Tibial artery (tissue), 4 donors: ENCODE results near the gene FBXL17.
A peak's percentile ranks its signal among the peaks of the same experiment; 100 is the strongest.

Source experiments
- DNase-seq, 2 donors: peaks; one replicate each; pipeline ENCODE4 v3.0.0-alpha.2; 2019
- H3K27ac ChIP-seq, 2 donors: fragments of 200-600 bp; sonication (generic) in 1 of 2; 1 replicate in 1 of 2; 2 replicates in 1 of 2; pipeline ENCODE4 v1.5.1; 2018 to 2019; ENCODE audit warnings: mild to moderate bottlenecking in 1 of 2
- H3K27me3 ChIP-seq, 2 donors: fragments of 200-600 bp; sonication (generic) in 1 of 2; one replicate each; pipeline versions ENCODE4 v1.5.1 to v1.6.0; 2016 to 2019
- H3K36me3 ChIP-seq, 3 donors: fragments of 200-600 bp; sonication (generic) in 2 of 3; one replicate each; pipeline ENCODE4 v1.5.1; 2016 to 2019; ENCODE audit warnings: mild to moderate bottlenecking in 2 of 3
- H3K4me1 ChIP-seq, 4 donors: fragments of 200-600 bp; sonication (generic) in 2 of 4; 1 replicate in 3 of 4; 2 replicates in 1 of 4; pipeline ENCODE4 v1.5.1; 2016 to 2019
- H3K4me3 ChIP-seq, 2 donors: fragments of 200-600 bp; sonication (generic) in 1 of 2; 1 replicate in 1 of 2; 2 replicates in 1 of 2; pipeline ENCODE4 v1.5.1; 2018 to 2019; ENCODE audit warnings: mild to moderate bottlenecking in 2 of 2
- H3K9me3 ChIP-seq, 3 donors: fragments of 200-600 bp; sonication (generic) in 1 of 3; one replicate each; pipeline ENCODE4 v1.5.1; 2016 to 2019
- CTCF ChIP-seq, 2 experiments: fragments of 200-600 bp in 1 of 2; fragments of 450-650 bp in 1 of 2; IDR thresholded peaks; one replicate each; pipeline ENCODE4 v1.5.1; 2017 to 2019; ENCODE audit warnings: antibody characterized with exemption in 2 of 2, mild to moderate bottlenecking in 1 of 2, moderate library complexity in 1 of 2
- intact Hi-C: fragments of 100-400 bp; cut with DNase I; formaldehyde crosslinking; loops from one replicate; pipeline ENCODE4 v1.15.0; 2023; ENCODE audit warnings: low total_unique reads

FBXL17 gene

GRCh38 chr5:107893642-107894041 is 488.3 kb downstream of the FBXL17 start:
- intact Hi-C loops, result loop anchor here (5.0 kb wide), 1 partner anchor 84 kb away; no protein-coding TSS in a partner anchor
- no peak for DNase-seq
- H3K4me3 ChIP-seq, result no peak overlapping the region
- peaks cover 0 to 20% (median 8%) of the 10 kb centered on the region in 4 donors for H3K4me1 ChIP-seq
- no peaks in the 10 kb centered on the region for H3K27me3 ChIP-seq
- TF ChIP-seq CTCF (IDR thresholded peaks at IDR 0.05), result no peak
- H3K9me3 ChIP-seq, result no peaks in the 10 kb centered on the region
- peak overlapping the region in 1 of 2 donors; percentile 26 for H3K27ac ChIP-seq
- H3K36me3 ChIP-seq, result no peaks in the 10 kb centered on the region

GRCh38 chr5:107889387-107889786 is 492.5 kb downstream of the FBXL17 start:
- DNase-seq, result no peak
- H3K4me3 ChIP-seq, result no peak overlapping the region
- TF ChIP-seq CTCF (IDR thresholded peaks at IDR 0.05), result no peak
- no peaks in the 10 kb centered on the region for H3K27me3 ChIP-seq
- H3K27ac ChIP-seq, result no peak overlapping the region
- no peaks in the 10 kb centered on the region for H3K9me3 ChIP-seq
- no peaks in the 10 kb centered on the region for H3K36me3 ChIP-seq
- intact Hi-C loops, result no loop called here
- H3K4me1 ChIP-seq, result peaks cover 0 to 20% (median 8%) of the 10 kb centered on the region in 4 donors

GRCh38 chr5:107888541-107888940 is 493.4 kb downstream of the FBXL17 start:
- H3K9me3 ChIP-seq, result no peaks in the 10 kb centered on the region
- no peak overlapping the region for H3K4me3 ChIP-seq
- peaks cover 0 to 12% (median 2%) of the 10 kb centered on the region in 4 donors for H3K4me1 ChIP-seq
- no peak overlapping the region for H3K27ac ChIP-seq
- intact Hi-C loops, result no loop called here
- H3K27me3 ChIP-seq, result no peaks in the 10 kb centered on the region
- TF ChIP-seq CTCF (IDR thresholded peaks at IDR 0.05), result no peak
- no peaks in the 10 kb centered on the region for H3K36me3 ChIP-seq
- DNase-seq, result no peak

GRCh38 chr5:107887166-107887943 is 494.5 kb downstream of the FBXL17 start:
- Histone ChIP-seq H3K27me3 (no peaks in the 10 kb centered on the region), H3K27ac (no peak overlapping the region), H3K4me3 (no peak overlapping the region), H3K36me3 (no peaks in the 10 kb centered on the region), H3K4me1 (peaks cover 0 to 5% (median 0%) of the 10 kb centered on the region in 4 donors), H3K9me3 (no peaks in the 10 kb centered on the region)
- DNase-seq, result no peak
- intact Hi-C loops, result no loop called here
- no peak for TF ChIP-seq CTCF (IDR thresholded peaks at IDR 0.05)

GRCh38 chr5:107885601-107886000 is 496.3 kb downstream of the FBXL17 start:
- Histone ChIP-seq H3K9me3 (no peaks in the 10 kb centered on the region), H3K36me3 (no peaks in the 10 kb centered on the region), H3K4me3 (no peak overlapping the region), H3K4me1 (peaks cover 0 to 5% (median 0%) of the 10 kb centered on the region in 4 donors), H3K27me3 (no peaks in the 10 kb centered on the region), H3K27ac (no peak overlapping the region)
- intact Hi-C loops, result no loop called here
- TF ChIP-seq CTCF (IDR thresholded peaks at IDR 0.05), result no peak
- no peak for DNase-seq
